Esophagus muscularis mucosa (tissue), 3 donors: Measurements from ENCODE around the gene TAGLN2.
A peak's percentile ranks its signal among the peaks of the same experiment; 100 is the strongest.

Experiments used
- CTCF ChIP-seq, 3 experiments: fragments of 200-600 bp in 2 of 3; fragments of 450-650 bp in 1 of 3; sonication (generic) in 2 of 3; IDR thresholded peaks; one replicate each; pipeline ENCODE4 v1.5.1; 2017 to 2019; ENCODE audit warnings: antibody characterized with exemption in 3 of 3, mild to moderate bottlenecking in 2 of 3, moderate library complexity in 1 of 3
- POLR2A ChIP-seq: fragments of 450-650 bp; IDR thresholded peaks from one replicate; pipeline ENCODE4 v1.6.1; 2017; ENCODE audit warnings: antibody characterized with exemption, moderate library complexity, mild to moderate bottlenecking, low read depth
- POLR2AphosphoS5 ChIP-seq, 2 donors: sonication (generic); formaldehyde crosslinking; IDR thresholded peaks; one replicate each; pipeline ENCODE4 v1.6.1; 2017; ENCODE audit warnings: antibody characterized with exemption in 2 of 2

- no peak for TF ChIP-seq CTCF (IDR thresholded peaks at IDR 0.05)
- TF ChIP-seq POLR2A, result no peak
- peak; percentile 81 to 87 for TF ChIP-seq POLR2AphosphoS5 (IDR thresholded peaks at IDR 0.05)
Measured at GRCh38 chr1:159923203-159924024, 1.9 kb downstream of the TAGLN2 start.
